Body of pancreas (tissue), 4 donors: ENCODE data around the gene ZNF287.

Experiments
- CTCF ChIP-seq, 7 experiments: fragments of 450-650 bp in 4 of 7; fragments of 200-600 bp in 3 of 7; sonication (generic) in 3 of 7; IDR thresholded peaks; one replicate each; pipeline ENCODE4 v1.5.1; 2016 to 2019; ENCODE audit warnings: antibody characterized with exemption in 7 of 7
- POLR2A ChIP-seq, 3 donors: fragments of 450-650 bp; IDR thresholded peaks; one replicate each; pipeline ENCODE4 v1.6.1; 2016; ENCODE audit warnings: antibody characterized with exemption in 3 of 3, mild to moderate bottlenecking in 2 of 3

GRCh38 chr17:16583781-16584180 lies 14.8 kb upstream of the ZNF287 start:
- TF ChIP-seq CTCF (IDR thresholded peaks at IDR 0.05) (no peak), POLR2A (IDR thresholded peaks at IDR 0.05) (no peak)
